Measurements from ENCODE around the gene PTPRM. TPM values are rescaled to one million over a fixed set of nuclear protein-coding genes. Genes with fewer than 3 reads are reported as not detected.

PTPRM gene
- polyA plus RNA-seq, 4 donors = 82.9 to 104 (median 97.8) TPM

DNA sequence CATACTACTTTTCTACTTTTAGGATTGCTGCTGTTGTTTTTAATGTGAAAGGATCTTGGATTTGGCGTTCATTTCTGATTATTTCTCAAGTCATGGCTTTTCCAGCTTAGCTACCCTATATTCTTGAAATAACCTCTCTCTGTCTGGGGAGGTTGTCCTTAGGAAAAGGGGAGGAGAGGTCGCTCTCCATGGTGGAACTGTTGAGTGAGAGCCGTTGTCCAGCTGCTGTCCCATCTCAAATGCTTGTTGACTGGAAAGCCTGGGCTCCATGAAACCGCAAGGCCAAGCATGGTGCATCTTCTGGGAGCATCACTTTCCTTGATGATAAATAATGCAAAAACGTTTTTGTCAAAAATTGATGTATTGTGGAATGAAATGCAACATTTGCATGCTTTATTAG lies 563.0 kb downstream of the PTPRM start:
- DNase-seq (ENCODE audit: low read depth in 4 of 4, low spot score in 3 of 4) = no peak

DNA sequence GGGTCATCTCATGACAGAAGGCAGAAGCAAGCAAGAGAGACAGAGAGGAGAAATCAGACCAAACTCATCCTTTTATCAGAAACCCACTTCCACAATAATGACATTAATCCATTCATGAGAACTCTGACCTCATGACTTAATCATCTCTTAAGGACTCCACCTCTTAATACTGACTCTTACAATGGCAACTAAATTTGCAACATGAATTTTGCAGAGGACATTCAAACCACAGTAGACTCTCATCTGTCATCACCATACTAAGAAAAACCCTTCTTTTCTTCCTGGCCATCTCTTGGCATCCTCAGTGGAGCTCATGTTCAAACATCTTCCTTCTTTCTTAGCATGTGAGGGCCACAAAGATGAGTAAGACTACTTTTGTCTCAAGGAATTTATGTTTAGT lies 565.9 kb downstream of the PTPRM start:
- DNase-seq (ENCODE audit: low read depth in 4 of 4, low spot score in 3 of 4) = no peak

DNA sequence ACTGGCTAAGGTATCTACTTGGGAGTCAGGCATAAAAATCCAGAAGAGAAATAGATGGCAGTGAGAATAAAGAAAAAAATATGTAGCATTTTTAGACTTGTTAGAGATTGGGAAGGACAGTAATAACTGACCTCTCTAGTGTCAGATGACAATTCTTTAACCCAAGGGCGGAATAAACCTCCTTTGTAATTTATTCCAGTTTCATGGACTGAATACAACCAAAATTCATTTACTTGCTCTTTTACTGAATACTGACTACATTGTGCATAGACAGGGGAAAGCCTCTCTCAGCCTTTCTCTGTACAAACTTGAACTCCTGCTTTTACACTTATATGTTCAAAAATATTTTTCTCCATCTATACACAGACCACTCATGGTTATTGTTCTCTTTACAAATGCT lies 566.8 kb downstream of the PTPRM start:
- DNase-seq (ENCODE audit: low read depth in 4 of 4, low spot score in 3 of 4) = no peak

DNA sequence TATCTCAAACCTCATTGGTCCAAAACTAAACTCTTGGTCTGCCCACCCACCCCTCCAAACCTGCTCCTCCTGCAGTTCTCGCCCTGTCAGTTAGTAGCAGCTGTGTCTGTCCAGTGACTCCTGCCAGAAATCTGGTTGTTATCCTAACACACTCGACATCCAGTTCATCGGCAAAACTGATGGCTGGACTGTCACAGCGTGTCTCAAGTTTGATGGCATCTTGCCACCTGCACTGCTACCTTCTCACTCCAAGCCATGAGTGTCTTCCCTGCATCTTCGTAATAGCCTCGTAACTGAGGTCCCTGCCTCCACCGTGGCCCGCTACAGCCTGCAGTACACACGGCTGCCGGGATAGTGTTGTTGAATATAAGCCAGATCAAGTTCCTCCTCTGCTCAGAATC lies 572.0 kb downstream of the PTPRM start:
- DNase-seq (ENCODE audit: low read depth in 4 of 4, low spot score in 3 of 4) = no peak

DNA sequence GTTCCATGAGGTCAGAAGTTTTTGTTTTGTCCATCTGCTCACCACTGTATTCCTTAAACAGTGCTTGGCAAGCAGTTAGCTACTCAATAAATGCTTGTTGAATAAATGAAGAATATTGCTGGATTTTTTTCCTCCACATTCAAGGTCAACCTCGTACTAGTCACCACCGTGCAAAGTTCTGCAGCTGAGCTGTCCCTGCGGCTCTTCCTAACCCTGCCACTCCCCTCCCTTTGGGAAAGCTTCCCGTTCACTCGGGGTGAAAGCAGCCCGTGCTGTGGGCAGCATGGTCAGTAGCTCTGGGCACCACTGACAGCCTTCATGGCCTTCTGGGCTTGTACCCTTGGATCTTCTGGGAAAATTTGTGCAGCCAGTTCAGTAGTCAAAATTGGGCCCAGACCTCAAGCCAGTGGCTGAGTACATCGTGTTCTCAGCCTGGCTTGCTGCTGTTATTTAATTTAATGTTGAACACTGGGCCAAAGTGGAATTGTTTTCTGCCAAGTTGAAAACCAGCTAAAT lies 572.8 kb downstream of the PTPRM start:
- no peak for DNase-seq (ENCODE audit: low read depth in 4 of 4, low spot score in 3 of 4)

DNA sequence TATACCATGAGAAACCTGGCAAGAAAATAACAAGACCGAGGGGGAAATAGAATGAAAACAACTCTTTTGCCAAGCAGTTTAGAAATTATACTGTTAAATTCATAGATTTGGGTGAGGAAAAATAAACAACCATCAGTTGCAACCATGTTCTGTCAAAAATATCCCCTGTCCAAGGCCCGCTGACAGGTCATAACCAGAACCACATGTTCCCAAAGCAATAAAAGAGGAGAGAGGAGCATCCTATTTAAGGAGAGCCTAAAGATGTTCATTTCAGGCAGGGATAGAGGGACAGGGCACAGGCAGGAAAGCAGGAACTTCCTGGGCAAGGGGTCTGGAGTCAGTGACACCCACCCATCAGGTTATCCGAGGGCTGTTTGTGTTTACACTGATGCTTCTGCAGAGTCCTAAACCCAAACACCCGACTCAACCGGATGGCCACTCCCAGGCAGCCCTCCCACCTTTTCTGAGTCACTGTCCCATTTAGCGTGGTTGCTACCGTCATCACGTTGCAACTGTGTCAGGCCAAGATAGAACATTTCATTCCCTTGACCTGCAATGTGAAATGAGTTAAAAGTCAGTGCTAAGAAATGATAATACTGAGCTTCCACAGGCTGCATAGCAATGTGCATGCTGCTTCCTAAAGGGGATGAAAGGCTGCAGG lies 573.9 kb downstream of the PTPRM start:
- DNase-seq (ENCODE audit: low read depth in 4 of 4, low spot score in 3 of 4) = no peak

DNA sequence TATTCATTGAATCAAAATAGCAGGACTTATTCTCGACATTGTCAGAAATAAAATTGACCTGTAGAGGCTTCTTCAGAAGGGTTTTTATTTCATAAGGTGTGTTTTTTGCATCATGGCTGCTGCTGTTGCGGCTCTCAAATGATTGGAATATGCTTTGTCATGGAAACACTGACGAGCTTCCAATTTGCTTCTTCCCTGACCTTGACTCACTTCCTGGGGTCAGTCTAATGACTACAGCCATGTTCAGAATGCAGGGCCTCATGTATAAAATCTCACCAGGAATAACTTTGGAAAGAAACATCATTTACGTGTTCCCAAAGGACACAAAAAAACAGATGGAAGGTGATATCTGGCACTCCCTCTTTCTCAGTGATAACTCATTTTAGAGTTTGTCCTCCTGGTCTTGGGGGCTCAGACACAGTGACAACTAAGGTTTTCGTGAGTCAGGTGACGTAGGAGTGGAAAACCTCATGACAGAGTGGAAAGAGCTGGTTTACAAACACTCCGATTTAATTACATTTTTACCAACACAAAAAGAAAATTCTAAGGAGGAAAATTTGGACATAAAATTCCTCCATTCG lies 575.1 kb downstream of the PTPRM start:
- DNase-seq (ENCODE audit: low read depth in 4 of 4, low spot score in 3 of 4) = no peak

DNA sequence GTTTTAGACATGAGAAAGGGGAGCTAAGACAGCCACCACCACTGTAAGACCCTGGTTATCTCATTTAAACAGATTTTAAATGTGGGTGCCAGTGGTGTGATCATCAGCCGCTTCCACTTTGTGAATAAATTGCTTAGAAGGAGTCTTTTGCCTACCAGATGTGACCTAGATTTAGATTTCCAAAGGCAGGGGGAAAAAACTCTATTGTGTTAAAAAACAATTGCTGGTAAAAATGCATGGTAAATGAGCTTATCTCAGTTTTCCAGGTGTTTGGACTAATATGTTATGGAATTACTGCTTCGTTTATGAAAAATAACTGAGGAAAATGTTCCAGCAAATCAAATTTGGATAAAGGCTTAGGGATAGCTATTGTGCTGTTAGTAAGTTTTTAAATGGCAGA lies 575.8 kb downstream of the PTPRM start:
- DNase-seq (ENCODE audit: low read depth in 4 of 4, low spot score in 3 of 4) = no peak

DNA sequence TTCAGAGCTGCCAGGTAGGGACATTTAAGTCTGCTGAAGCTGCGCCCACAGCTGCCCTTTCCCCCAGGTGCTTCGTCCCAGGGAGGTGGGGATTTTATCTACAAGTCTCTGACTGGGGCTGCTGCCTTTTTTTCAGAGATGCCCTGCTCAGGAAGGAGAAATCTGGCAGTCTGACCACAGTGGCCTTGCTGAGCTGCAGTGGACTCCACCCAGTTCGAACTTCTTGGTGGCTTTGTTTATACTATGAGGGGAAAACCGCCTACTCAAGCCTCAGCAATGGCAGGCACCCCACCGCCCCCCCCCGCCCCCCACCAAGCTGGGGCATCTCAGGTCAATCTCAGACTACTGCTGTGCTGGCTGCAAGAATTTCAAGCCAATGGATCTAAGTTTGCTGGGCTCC lies 584.1 kb downstream of the PTPRM start:
- no peak for DNase-seq (ENCODE audit: low read depth in 4 of 4, low spot score in 3 of 4)

DNA sequence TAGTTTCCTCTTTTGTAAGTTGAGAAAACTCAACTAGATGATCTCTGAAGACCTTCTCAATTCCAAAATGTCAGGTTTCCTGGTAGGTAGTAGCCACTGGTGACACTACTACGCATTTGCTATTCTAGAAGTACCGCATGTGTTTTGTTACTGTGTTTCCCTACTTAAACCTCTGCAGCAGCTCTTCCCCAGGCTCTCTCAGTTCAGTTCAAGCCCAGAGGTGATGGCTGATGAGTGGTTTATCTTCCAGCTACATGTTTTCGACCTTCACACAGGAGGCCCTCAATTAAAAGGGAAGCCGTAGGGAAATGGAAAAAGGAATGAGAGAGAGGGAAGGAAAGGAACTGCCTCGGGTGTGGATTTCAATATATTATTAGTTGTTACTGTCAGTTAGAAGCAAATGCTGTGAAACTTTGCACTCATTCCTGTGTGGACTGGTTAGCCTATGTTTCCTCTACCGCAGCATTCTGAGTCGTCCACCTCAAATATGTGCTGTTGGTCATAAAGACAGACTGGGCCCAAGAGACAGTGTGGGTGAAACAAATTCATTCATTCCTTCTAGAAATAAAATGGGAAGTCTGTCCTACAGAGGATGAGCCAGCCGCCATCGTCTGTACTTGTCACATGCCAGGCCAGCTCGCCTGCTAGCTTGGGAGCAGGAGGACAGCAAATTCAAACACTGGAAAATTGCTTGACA lies 586.9 kb downstream of the PTPRM start:
- no peak for DNase-seq (ENCODE audit: low read depth in 4 of 4, low spot score in 3 of 4)

DNA sequence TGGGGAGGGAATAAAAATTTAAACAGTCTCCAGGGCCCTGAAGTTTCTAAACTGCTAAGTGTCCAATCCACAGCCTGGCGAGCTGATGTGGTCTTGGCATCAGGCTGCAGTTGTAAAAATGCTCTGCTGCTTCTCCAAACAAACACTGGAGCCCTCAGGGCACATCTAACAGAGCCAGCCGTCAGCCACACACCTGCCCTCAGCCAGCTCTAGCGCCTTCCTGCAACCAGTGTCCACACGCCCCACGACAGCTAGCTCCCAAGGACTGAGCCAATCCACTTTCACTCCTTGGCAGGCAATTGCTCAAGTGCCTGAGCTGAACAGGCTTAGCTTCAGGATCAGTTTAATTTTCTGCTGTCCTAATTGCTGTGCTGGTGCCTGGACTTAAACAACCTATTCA lies 595.7 kb downstream of the PTPRM start:
- no peak for DNase-seq (ENCODE audit: low read depth in 4 of 4, low spot score in 3 of 4)

DNA sequence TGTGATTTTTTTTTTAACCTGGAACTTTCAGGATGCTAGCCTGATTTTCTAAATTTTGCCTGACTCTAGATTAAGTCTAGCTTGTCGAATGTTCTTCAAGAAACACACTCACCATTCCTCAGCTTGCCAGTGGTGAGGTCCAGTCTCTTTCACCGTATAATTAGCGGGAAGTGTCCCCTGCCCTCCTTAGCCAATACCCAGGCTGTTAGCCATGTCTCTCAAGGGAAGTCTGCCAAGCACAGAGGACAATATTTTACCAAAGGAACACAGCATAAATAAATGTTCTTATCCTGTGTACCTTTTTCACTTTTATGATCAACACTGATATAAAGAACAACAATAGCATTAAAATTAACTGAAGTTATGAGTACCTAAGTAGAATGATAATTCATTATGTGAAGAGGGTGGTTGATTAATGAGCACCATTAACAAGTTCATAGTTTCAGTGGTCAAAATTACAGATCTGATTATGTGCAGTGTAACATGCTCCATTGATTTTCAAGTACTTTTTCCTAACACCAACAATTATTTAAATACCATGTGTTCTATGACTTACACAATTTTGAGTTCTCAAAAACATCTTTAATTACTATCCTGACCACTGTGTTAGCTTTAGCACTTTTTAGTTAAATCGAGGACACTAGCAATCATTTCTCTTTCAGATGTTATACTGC lies 596.3 kb downstream of the PTPRM start:
- no peak for DNase-seq (ENCODE audit: low read depth in 4 of 4, low spot score in 3 of 4)

DNA sequence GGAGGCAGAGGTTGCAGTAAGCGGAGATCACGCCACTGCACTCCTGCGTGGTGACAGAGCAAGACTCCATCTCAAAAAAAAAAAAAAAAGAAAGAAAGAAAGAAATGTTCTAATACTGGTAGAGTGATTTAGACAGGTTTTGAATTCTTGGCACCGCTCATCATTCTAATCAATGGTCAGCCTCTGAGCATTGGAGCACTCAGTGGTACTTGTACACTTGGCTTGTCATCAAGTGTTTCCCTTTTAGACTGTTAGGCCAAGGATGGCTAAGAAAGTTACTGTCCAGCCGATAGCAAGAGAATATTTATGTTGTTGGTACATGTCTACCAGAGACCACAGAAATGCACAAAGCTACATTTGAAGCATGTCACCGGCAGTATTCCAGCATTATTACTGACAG lies 598.0 kb downstream of the PTPRM start:
- DNase-seq (ENCODE audit: low read depth in 4 of 4, low spot score in 3 of 4) = no peak

DNA sequence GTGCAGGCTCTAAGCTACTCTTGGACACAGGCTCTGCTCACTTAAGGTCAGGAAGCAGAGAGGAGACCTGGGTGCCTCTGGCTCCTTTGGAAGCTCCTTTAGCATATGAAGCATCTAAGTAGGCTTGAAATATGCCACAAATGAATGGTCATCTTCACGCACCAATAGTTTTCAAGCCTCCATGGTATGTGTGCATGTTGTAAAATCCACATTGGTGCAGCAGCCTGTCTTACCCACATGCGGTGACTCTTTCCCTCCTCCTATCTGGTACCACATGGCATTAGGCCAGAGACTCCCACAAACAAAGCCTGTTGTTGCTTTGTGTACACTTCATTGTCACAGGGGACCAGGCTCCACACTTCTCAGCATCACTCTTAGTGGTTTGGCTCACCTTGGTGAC lies 599.9 kb downstream of the PTPRM start:
- no peak for DNase-seq (ENCODE audit: low read depth in 4 of 4, low spot score in 3 of 4)

DNA sequence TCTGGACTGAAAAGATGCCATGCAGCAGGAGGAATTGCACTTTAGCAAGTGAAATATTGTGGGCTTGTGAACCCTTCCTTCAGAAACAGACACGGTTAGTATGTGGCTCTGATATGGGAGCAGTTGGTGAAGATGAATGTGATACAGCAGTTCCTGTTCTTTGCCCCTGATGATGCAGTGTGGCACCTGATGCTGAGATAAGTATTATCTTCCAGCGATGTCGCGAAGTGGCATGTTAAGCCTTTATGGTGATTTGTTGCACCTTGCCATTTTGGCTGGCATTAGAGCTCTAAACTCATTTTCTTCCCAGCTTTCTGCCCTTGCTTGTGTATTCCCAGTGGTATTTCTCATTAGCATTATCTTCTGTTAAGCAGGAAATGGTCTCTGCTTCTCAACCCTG lies 600.6 kb downstream of the PTPRM start:
- DNase-seq (ENCODE audit: low read depth in 4 of 4, low spot score in 3 of 4) = no peak

DNA sequence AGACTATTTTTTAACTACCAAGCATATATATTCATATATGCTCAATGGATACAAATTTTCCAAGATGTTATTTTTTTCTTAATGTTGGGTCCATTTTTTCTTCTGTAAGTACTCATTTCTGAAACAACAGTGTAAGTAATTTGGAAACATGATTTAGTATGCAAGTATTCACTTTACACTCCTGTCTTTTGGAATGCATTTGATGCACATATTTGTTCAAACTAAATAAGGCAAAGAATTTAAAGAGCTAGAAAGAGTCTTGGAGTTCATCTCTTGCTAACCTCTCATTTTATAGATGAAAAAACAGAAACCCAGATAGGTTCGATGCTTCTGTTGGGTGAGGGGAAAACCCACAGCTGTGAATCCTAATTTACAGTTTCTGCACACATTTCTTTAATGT lies 602.6 kb downstream of the PTPRM start:
- no peak for DNase-seq (ENCODE audit: low read depth in 4 of 4, low spot score in 3 of 4)

DNA sequence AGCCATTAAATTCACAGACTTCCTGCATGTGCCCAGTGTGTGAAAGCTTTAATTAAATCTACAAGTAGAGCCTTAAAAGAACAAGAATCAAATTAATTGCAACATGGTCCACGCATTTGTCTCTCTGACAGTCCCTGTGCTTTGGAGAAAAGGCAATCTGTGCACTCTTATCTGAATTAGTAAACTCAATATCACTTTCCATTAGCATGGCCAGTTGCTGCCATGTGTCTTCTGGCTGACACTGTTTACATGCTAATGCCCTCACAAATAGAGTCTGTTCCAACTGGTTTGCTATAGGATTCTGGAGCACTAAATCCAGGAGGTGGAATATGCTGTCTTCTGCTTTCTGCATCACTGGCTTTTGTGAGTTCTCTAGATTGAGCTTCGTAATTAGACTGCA lies 607.7 kb downstream of the PTPRM start:
- DNase-seq (ENCODE audit: low read depth in 4 of 4, low spot score in 3 of 4) = no peak

DNA sequence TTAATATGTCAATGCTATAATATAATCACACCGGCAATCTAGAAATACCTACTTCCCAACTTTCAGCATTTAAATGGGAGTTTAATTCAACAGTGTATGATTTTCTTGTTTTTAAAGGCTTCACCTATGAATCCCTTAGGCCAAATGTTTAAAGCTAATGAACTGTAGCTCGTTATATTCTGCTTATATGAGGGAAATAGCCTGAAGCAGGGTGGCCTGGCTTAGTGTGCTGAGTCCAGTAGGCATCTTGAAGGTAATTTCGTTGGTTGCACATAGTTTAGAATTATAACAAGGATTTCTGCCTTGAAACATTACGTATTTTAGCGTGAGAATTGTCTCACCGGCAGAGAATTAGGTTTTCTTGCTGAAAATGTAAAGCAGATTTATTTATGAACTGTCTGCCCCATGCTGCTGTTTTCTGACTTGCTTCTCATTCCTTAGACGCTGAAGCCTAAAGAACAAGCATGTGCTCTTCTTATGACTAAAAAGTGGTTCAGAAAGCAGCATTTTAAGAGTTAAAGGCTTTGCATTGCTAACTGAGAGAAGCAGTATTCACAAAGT lies 608.5 kb downstream of the PTPRM start:
- no peak for DNase-seq (ENCODE audit: low read depth in 4 of 4, low spot score in 3 of 4)

DNA sequence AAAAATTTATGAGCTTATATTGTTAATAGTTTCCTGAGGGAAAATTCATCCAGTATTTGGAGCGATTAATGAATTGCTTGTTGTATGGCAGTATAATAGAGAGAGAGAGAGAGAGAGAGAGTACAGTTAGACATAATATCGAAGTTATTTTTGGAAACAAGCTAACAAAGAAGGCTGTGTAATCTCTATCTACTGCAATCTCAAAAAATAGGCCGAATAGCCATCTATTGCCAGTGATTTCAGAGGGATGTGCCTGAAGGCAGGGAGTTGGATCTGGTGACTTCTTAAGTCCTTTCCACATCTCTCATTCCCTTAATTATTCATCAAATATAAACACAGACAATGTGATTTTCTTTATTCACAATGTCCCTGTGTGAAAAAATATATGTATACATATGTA lies 609.0 kb downstream of the PTPRM start:
- no peak for DNase-seq (ENCODE audit: low read depth in 4 of 4, low spot score in 3 of 4)

DNA sequence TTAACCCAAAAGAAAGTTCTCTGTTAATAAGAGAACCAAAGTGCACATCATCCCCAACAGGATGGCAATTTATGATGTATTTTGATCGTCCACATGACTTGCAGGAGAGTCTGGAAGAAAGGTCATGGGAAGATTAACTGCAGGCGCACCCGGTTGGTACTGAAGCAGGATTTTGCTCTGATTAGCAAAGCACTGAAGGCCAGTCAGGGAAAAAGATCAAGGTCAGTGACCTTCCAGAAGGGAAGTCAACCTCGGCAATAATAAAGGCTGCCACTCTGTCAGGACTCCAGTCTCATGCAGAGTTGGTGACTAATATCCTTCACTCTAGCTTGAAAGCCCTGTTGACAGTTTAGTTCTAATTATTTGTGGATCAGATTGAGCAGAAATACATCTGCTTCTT lies 609.4 kb downstream of the PTPRM start:
- no peak for DNase-seq (ENCODE audit: low read depth in 4 of 4, low spot score in 3 of 4)

DNA sequence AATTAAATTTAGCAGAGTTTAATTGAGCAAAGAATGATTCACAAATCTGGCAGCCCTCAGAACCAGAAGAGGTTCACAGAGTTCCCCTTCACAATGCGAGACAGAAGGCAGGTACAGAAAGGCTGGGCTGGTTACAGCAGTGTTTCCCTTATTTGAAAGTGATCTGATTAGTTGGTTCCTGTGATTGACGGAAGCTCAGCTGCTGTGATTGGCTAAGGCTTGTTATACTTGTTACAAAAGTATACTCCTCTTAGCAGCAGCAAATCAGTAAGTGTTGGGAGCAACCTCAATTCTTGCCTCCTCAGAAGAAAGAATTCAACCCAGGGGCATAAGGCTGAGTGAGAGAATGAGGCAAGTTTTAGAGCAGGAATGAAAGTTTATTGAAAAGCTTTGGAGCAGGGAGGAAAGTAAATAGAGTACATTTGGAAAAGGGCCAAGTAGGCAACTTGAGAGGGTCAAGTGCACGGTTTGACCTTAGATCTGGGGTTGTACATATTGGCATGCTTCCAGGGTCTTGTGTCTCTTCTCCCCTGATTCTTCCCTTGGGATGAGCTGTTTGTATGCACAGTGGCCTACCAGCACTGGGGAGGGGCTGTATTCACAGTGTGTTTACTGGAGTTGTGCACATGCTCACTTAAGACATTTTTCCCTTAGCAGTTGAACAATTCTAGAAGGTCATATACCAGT lies 610.4 kb downstream of the PTPRM start:
- no peak for DNase-seq (ENCODE audit: low read depth in 4 of 4, low spot score in 3 of 4)
